Osteoblast (primary cell): ENCODE measurements around the gene KCNK17. TPM values are rescaled to one million over a fixed set of nuclear protein-coding genes. Genes with fewer than 3 reads are reported as not detected.

Source experiments
- DNase-seq: peaks from one replicate; pipeline ENCODE4 v3.0.0; 2011; ENCODE audit warnings: low spot score, mixed read lengths; ENCODE audit not compliant: insufficient read length; ENCODE audit errors: missing footprints
- H2AFZ ChIP-seq: 2 replicates; pipeline ENCODE4 v1.6.0; 2011; ENCODE audit warnings: mild to moderate bottlenecking, low read length
- H3K27ac ChIP-seq: 2 replicates; pipeline ENCODE4 v1.5.1; 2011; ENCODE audit warnings: mild to moderate bottlenecking, low read depth, low read length, moderate library complexity
- H3K27me3 ChIP-seq: 2 replicates; pipeline ENCODE4 v1.6.0; 2012; ENCODE audit warnings: mild to moderate bottlenecking, control low read depth, inconsistent platforms, low read length, moderate library complexity; ENCODE audit not compliant: insufficient read depth
- H3K36me3 ChIP-seq: 2 replicates; pipeline ENCODE4 v1.5.1; 2011; ENCODE audit warnings: mild to moderate bottlenecking, low read length, control low read depth, moderate library complexity; ENCODE audit not compliant: insufficient read depth
- H3K4me1 ChIP-seq: 2 replicates; pipeline ENCODE4 v1.5.1; 2011; ENCODE audit warnings: mild to moderate bottlenecking, low read length, control low read depth, moderate library complexity; ENCODE audit not compliant: insufficient read depth
- H3K4me2 ChIP-seq: 2 replicates; pipeline ENCODE4 v1.6.0; 2011; ENCODE audit warnings: mild to moderate bottlenecking, low read length; ENCODE audit not compliant: insufficient read depth
- H3K4me3 ChIP-seq: fragments of 200-600 bp; sonication (generic); 3 replicates; pipeline ENCODE4 v1.5.1; 2012; ENCODE audit warnings: mild to moderate bottlenecking, low read length, inconsistent platforms; ENCODE audit not compliant: insufficient read depth
- H3K79me2 ChIP-seq: 2 replicates; pipeline ENCODE4 v1.6.0; 2012; ENCODE audit warnings: mild to moderate bottlenecking, low read length, control low read depth, inconsistent platforms; ENCODE audit not compliant: insufficient read depth
- H3K9me3 ChIP-seq: 2 replicates; pipeline ENCODE4 v1.5.1; 2011; ENCODE audit warnings: low read depth, low read length, control low read depth
- H4K20me1 ChIP-seq: 2 replicates; pipeline ENCODE4 v1.6.0; 2012; ENCODE audit warnings: mild to moderate bottlenecking, low read length, control low read depth; ENCODE audit not compliant: insufficient read depth
- total RNA-seq: library from RNA; depleted of rRNA; stranded (reverse); fragments of >200 nt; gene quantifications from 2 replicates; pipeline ENCODE4 v1.2.3, GENCODE V29; 2012
- TF ChIP-seq, protein P1 (sequence below): IDR thresholded peaks from 2 replicates; pipeline ENCODE4 v1.5.1; 2011; ENCODE audit warnings: mild to moderate bottlenecking, low read depth, low read length, moderate library complexity; ENCODE audit errors: extremely low read depth

KCNK17 gene
- total RNA-seq, 1 donor = not detected

DNA sequence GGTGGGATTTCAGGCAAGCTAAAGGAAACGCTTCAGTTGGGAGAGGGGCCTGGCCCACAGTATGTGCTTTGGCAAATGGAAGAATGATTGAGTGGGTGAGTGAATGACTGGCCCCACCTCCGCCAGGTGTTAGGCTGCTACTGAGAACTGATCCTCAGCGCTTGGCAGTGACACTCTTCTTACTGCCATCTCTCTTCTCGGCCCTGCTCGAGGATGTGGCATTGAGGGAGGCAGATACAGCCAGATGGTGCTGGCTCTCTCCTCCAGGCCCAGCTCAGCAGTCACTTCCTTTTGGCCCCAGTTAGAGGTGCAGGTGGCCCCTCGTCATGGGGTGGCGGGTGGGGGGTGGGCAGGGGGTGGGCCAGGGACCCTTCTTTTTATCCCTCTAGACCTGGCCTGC lies 46.0 kb downstream of the KCNK17 start:
- no peak for DNase-seq
- TF ChIP-seq, protein P1, sequence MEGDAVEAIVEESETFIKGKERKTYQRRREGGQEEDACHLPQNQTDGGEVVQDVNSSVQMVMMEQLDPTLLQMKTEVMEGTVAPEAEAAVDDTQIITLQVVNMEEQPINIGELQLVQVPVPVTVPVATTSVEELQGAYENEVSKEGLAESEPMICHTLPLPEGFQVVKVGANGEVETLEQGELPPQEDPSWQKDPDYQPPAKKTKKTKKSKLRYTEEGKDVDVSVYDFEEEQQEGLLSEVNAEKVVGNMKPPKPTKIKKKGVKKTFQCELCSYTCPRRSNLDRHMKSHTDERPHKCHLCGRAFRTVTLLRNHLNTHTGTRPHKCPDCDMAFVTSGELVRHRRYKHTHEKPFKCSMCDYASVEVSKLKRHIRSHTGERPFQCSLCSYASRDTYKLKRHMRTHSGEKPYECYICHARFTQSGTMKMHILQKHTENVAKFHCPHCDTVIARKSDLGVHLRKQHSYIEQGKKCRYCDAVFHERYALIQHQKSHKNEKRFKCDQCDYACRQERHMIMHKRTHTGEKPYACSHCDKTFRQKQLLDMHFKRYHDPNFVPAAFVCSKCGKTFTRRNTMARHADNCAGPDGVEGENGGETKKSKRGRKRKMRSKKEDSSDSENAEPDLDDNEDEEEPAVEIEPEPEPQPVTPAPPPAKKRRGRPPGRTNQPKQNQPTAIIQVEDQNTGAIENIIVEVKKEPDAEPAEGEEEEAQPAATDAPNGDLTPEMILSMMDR = no peak
- Histone ChIP-seq H3K27me3 (no peaks in the 10 kb centered on the region), H3K4me3 (no peak overlapping the region), H3K4me1 (no peaks in the 10 kb centered on the region), H4K20me1 (no peaks in the 10 kb centered on the region), H2AFZ (no peak overlapping the region), H3K79me2 (no peaks in the 10 kb centered on the region), H3K9me3 (no peaks in the 10 kb centered on the region), H3K27ac (no peak overlapping the region), H3K4me2 (no peak overlapping the region), H3K36me3 (no peaks in the 10 kb centered on the region)

DNA sequence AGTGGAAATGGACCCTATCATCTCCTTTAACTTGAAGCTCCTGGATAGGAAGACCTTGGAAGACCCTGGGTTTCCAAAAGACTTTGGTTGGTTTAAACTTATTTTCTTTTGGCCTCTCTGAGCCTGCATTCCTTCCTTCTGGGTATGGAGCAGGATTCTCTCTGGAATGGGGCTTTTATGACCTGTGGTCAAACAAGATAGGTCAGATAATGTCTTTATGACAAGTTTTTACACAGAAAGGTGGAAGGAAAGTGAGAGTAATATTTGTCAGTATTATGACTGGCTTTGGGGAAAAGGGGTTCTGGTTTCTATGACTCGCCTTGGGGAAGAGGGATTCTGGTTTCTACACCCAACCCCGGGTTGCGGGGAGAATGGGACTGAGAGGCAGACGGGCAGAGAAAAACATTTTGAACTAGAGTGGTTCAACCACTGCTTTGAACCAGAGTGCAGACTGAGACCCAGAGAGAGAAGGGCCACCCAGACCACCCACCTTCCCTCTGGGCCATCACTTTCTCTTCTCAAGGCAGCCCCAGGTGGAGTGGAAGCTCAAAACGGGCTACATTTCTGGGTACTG lies 47.4 kb downstream of the KCNK17 start:
- Histone ChIP-seq H2AFZ (no peak overlapping the region), H4K20me1 (no peaks in the 10 kb centered on the region), H3K4me1 (no peaks in the 10 kb centered on the region), H3K27ac (no peak overlapping the region), H3K27me3 (no peaks in the 10 kb centered on the region), H3K4me2 (no peak overlapping the region), H3K9me3 (no peaks in the 10 kb centered on the region), H3K36me3 (no peaks in the 10 kb centered on the region), H3K79me2 (no peaks in the 10 kb centered on the region), H3K4me3 (no peak overlapping the region)
- TF ChIP-seq, protein P1 = no peak
- DNase-seq = peak; percentile 54

DNA sequence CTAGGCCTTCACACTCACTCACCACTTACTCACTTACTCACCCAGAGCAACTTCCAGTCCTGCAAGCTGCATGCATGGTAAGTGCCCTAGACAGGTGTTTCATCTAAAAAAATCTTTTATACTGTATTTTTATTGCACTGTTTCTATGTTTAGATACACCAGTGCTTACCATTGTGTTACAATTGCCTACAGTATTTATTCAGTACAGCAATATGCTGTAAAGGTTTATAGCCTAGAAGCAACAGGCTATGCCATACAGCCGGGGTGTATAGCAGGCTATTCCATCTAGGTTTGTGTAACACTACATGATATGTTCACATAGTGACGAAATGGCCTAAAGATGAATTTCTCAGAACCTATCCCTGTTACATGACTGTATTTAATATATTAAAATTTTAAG lies 47.8 kb downstream of the KCNK17 start:
- Histone ChIP-seq H3K4me1 (no peaks in the 10 kb centered on the region), H3K27me3 (no peaks in the 10 kb centered on the region), H3K27ac (no peak overlapping the region), H2AFZ (no peak overlapping the region), H3K4me2 (no peak overlapping the region), H3K9me3 (no peaks in the 10 kb centered on the region), H3K79me2 (no peaks in the 10 kb centered on the region), H4K20me1 (no peaks in the 10 kb centered on the region), H3K4me3 (no peak overlapping the region), H3K36me3 (no peaks in the 10 kb centered on the region)
- no peak for DNase-seq
- TF ChIP-seq, protein P1 = no peak

GRCh38 chr6:39263303-39264037 lies 50.7 kb downstream of the KCNK17 start:
- Histone ChIP-seq H3K4me3 (no peak overlapping the region), H3K4me2 (no peak overlapping the region), H3K36me3 (no peaks in the 10 kb centered on the region), H3K27ac (no peak overlapping the region), H3K79me2 (no peaks in the 10 kb centered on the region), H3K4me1 (no peaks in the 10 kb centered on the region), H2AFZ (no peak overlapping the region), H3K9me3 (no peaks in the 10 kb centered on the region), H3K27me3 (no peaks in the 10 kb centered on the region), H4K20me1 (no peaks in the 10 kb centered on the region)
- TF ChIP-seq, protein P1 = no peak
- no peak for DNase-seq
